Measurements from ENCODE around the gene AKT3. TPM values are rescaled to one million over a fixed set of nuclear protein-coding genes. Genes with fewer than 3 reads are reported as not detected.

AKT3 gene
- total and polyA plus RNA-seq, 2 of the 8 experiments (the other 6 are each of a cell fraction or from before 2014, with no cell fraction given) = 6.0 to 36.4 TPM

- TF ChIP-seq CTCF (IDR thresholded peaks at IDR 0.05; ENCODE audit: control extremely low read depth in 1 of 3, insufficient read depth in 1 of 3, low read depth in 1 of 3, low read length in 3 of 3) (no peak), CBX8 (IDR thresholded peaks at IDR 0.05; ENCODE audit: borderline replicate concordance, low read depth, low read length) (no peak), USF2 (IDR thresholded peaks at IDR 0.05; ENCODE audit: low read length) (no peak), GTF2F1 (IDR thresholded peaks at IDR 0.05; ENCODE audit: borderline replicate concordance, low read depth, low read length) (no peak)
Measured at GRCh38 chr1:243885806-243886205, 35.8 kb upstream of the AKT3 start (continued).

All from H1 (cell line).